Body of pancreas (tissue), 4 donors: ENCODE data around the gene LY6G6F.

Source experiments
- CTCF ChIP-seq, 7 experiments: fragments of 450-650 bp in 4 of 7; fragments of 200-600 bp in 3 of 7; sonication (generic) in 3 of 7; IDR thresholded peaks; one replicate each; pipeline ENCODE4 v1.5.1; 2016 to 2019; ENCODE audit warnings: antibody characterized with exemption in 7 of 7
- POLR2A ChIP-seq, 3 donors: fragments of 450-650 bp; IDR thresholded peaks; one replicate each; pipeline ENCODE4 v1.6.1; 2016; ENCODE audit warnings: antibody characterized with exemption in 3 of 3, mild to moderate bottlenecking in 2 of 3

GRCh38 chr6:31693535-31693934 lies 13.1 kb upstream of the LY6G6F start:
- no peak for TF ChIP-seq CTCF (IDR thresholded peaks at IDR 0.05)
- TF ChIP-seq POLR2A (IDR thresholded peaks at IDR 0.05): no peak
